ENCODE measurements around the gene SIGLEC8. TPM values are rescaled to one million over a fixed set of nuclear protein-coding genes. Genes with fewer than 3 reads are reported as not detected.
A peak's percentile ranks its signal among the peaks of the same experiment; 100 is the strongest.

SIGLEC8 gene
- total and polyA plus RNA-seq, 10 of the 15 experiments (the other 5 are each of a cell fraction or from before 2014, with no cell fraction given): not detected

DNA sequence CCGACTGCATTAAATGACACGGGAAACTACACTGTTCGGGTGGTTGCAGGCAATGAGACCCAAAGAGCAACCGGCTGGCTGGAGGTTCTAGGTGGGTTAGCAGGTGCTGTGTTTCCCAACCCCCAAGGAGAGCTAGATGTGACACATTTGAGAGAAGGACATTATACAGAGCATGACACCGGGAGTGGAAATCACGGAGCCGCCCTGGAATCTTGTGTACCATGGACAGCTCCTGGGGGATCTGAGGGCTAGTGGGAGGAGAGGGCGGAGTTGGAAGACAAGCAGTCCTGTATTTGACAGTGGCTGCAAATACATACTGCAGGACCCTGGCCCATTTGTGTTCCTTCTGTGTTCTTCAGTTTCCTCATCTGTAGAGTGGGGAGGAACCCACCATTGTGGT lies 22.3 kb upstream of the SIGLEC8 start:
- SMC1A ChIA-PET (ENCODE audit: uncharacterized antibody, unreplicated experiment): no interaction called here
- in situ Hi-C loops (cut with MboI) (no loop called here), intact Hi-C loops (cut with micrococcal nuclease; ENCODE audit: unreplicated experiment) (no loop called here)
- Histone ChIP-seq H3K36me3 (ENCODE audit: control insufficient read depth in 2 of 2, insufficient read depth in 2 of 2, low read length in 1 of 2) (no peaks in the 10 kb centered on the region), H3K27me3 (replicated peaks in 1 of 2; ENCODE audit: control insufficient read depth in 2 of 2, insufficient read depth in 2 of 2, low read length in 1 of 2) (peaks cover 0 to 4% of the 10 kb centered on the region in 2 experiments; a peak in 2 of 4 replicates), H3K9ac (ENCODE audit: control insufficient read depth, insufficient read depth, low read length) (no peak overlapping the region), H2AFZ (ENCODE audit: control insufficient read depth, low read depth, low read length) (no peak overlapping the region), H3K4me1 (ENCODE audit: control insufficient read depth, insufficient read depth, low read length) (no peaks in the 10 kb centered on the region), H3K4me2 (ENCODE audit: control insufficient read depth, insufficient read depth) (no peak overlapping the region), H3K27ac (ENCODE audit: control insufficient read depth, insufficient read depth) (no peak overlapping the region), H3K9me3 (replicated peaks; ENCODE audit: control insufficient read depth, insufficient read depth, low read length) (no peaks in the 10 kb centered on the region; the same call in 2 of the 3 replicates), H3K79me2 (ENCODE audit: control insufficient read depth, insufficient read depth, low read length) (no peaks in the 10 kb centered on the region), H3K4me3 (no peak overlapping the region), H4K20me1 (ENCODE audit: control insufficient read depth, insufficient read depth) (no peaks in the 10 kb centered on the region)
- FAIRE-seq: no peak
- WGBS (ENCODE audit: insufficient coverage, insufficient replicate concordance, low lambda C conversion rate, missing lambda C conversion rate): 55% methylated on average over 8 of the region's 8 CpGs
- CTCF ChIA-PET: interaction anchor here (1.0 to 1.4 kb wide), 3 partner anchors 9 to 173 kb away, joined by 3 to 4 read pairs (median 3); no protein-coding TSS in a partner anchor
- BruUV-seq (replicated peaks): no TSS peak
- POLR2A ChIA-PET: no interaction called here
- ATAC-seq: no peak
- no peak for DNase-seq (ENCODE audit: low read depth, low spot score)
- TF ChIP-seq, protein P1, sequence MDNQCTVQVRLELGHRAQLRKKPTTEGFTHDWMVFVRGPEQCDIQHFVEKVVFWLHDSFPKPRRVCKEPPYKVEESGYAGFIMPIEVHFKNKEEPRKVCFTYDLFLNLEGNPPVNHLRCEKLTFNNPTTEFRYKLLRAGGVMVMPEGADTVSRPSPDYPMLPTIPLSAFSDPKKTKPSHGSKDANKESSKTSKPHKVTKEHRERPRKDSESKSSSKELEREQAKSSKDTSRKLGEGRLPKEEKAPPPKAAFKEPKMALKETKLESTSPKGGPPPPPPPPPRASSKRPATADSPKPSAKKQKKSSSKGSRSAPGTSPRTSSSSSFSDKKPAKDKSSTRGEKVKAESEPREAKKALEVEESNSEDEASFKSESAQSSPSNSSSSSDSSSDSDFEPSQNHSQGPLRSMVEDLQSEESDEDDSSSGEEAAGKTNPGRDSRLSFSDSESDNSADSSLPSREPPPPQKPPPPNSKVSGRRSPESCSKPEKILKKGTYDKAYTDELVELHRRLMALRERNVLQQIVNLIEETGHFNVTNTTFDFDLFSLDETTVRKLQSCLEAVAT (IDR thresholded peaks at IDR 0.05): no peak
- TF ChIP-seq MEF2A (IDR thresholded peaks at IDR 0.05; ENCODE audit: insufficient read depth, low read depth, low read length) (no peak), SIN3A (IDR thresholded peaks at IDR 0.05; ENCODE audit: low read depth, low read length) (no peak), NR2C2 (IDR thresholded peaks at IDR 0.05; ENCODE audit: borderline replicate concordance, control insufficient read depth, insufficient read length, low read depth) (no peak), STAT3 (IDR thresholded peaks at IDR 0.05; ENCODE audit: low read depth, low read length) (no peak)
- TF ChIP-seq, protein P2, sequence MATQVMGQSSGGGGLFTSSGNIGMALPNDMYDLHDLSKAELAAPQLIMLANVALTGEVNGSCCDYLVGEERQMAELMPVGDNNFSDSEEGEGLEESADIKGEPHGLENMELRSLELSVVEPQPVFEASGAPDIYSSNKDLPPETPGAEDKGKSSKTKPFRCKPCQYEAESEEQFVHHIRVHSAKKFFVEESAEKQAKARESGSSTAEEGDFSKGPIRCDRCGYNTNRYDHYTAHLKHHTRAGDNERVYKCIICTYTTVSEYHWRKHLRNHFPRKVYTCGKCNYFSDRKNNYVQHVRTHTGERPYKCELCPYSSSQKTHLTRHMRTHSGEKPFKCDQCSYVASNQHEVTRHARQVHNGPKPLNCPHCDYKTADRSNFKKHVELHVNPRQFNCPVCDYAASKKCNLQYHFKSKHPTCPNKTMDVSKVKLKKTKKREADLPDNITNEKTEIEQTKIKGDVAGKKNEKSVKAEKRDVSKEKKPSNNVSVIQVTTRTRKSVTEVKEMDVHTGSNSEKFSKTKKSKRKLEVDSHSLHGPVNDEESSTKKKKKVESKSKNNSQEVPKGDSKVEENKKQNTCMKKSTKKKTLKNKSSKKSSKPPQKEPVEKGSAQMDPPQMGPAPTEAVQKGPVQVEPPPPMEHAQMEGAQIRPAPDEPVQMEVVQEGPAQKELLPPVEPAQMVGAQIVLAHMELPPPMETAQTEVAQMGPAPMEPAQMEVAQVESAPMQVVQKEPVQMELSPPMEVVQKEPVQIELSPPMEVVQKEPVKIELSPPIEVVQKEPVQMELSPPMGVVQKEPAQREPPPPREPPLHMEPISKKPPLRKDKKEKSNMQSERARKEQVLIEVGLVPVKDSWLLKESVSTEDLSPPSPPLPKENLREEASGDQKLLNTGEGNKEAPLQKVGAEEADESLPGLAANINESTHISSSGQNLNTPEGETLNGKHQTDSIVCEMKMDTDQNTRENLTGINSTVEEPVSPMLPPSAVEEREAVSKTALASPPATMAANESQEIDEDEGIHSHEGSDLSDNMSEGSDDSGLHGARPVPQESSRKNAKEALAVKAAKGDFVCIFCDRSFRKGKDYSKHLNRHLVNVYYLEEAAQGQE (IDR thresholded peaks at IDR 0.05; ENCODE audit: low read depth, low read length): peak; percentile 84
- RAD21 ChIA-PET (ENCODE audit: unreplicated experiment): no interaction called here
